ENCODE data around the gene SYTL3. TPM values are rescaled to one million over a fixed set of nuclear protein-coding genes. Genes with fewer than 3 reads are reported as not detected.

The SYTL3 gene
- total and polyA plus RNA-seq, 11 donors: 4.0 to 14.6 (median 8.2) TPM

- Histone ChIP-seq H3K4me1 (peaks cover 0 to 12% (median 4%) of the 10 kb centered on the region in 12 donors), H3K9me3 (no peaks in the 10 kb centered on the region), H3K27ac (no peak overlapping the region), H3K4me3 (no peak overlapping the region), H3K27me3 (no peaks in the 10 kb centered on the region), H3K36me3 (no peaks in the 10 kb centered on the region)
- TF ChIP-seq POLR2A (IDR thresholded peaks at IDR 0.05): no peak
- TF ChIP-seq, protein P1, sequence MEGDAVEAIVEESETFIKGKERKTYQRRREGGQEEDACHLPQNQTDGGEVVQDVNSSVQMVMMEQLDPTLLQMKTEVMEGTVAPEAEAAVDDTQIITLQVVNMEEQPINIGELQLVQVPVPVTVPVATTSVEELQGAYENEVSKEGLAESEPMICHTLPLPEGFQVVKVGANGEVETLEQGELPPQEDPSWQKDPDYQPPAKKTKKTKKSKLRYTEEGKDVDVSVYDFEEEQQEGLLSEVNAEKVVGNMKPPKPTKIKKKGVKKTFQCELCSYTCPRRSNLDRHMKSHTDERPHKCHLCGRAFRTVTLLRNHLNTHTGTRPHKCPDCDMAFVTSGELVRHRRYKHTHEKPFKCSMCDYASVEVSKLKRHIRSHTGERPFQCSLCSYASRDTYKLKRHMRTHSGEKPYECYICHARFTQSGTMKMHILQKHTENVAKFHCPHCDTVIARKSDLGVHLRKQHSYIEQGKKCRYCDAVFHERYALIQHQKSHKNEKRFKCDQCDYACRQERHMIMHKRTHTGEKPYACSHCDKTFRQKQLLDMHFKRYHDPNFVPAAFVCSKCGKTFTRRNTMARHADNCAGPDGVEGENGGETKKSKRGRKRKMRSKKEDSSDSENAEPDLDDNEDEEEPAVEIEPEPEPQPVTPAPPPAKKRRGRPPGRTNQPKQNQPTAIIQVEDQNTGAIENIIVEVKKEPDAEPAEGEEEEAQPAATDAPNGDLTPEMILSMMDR (IDR thresholded peaks at IDR 0.05): no peak
- WGBS, 4 donors: 87 to 96% (median 94%) methylated on average over 9 of the region's 9 CpGs
- ATAC-seq: no peak
- intact Hi-C loops (cut with DNase I): no loop called here
- no peak for DNase-seq
Measured at GRCh38 chr6:158753811-158754210, 104.0 kb downstream of the SYTL3 start.

DNA sequence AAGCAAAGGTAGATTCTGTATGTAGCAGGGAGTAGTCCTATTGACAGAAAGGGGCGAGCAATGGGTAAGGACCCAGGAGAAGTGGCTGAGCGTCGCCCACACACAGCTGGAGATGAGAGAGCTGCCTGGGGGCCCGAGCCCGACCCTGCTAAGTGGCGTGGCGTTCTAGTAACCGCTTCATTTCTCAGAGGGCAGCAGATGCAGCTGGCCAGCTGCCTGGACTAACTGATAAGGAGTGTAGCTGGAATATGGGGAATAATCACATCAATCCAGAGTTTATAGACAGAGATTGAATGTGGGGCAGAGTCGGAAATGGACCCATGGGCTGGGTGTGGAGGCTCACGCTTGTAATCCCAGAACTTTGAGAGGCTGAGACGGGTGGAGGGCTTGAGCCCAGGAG is 104.9 kb downstream of the SYTL3 start:
- ATAC-seq (no peak), DNase-seq (no peak)
- intact Hi-C loops (cut with DNase I): no loop called here
- WGBS, 4 donors: 56 to 72% (median 67%) methylated on average over 11 of the region's 11 CpGs
- TF ChIP-seq, protein P1 (IDR thresholded peaks at IDR 0.05): no peak
- TF ChIP-seq POLR2A (IDR thresholded peaks at IDR 0.05): no peak
- H3K4me1 ChIP-seq: peaks cover 0 to 12% (median 4%) of the 10 kb centered on the region in 12 donors
- H3K36me3 ChIP-seq: no peaks in the 10 kb centered on the region
- H3K27ac ChIP-seq: no peak overlapping the region
- H3K27me3 ChIP-seq: no peaks in the 10 kb centered on the region
- no peaks in the 10 kb centered on the region for H3K9me3 ChIP-seq
- no peak overlapping the region for H3K4me3 ChIP-seq

GRCh38 chr6:158755636-158756035 is 105.8 kb downstream of the SYTL3 start:
- WGBS, 4 donors: 94 to 97% (median 96%) methylated on average over 13 of the region's 13 CpGs
- H3K27me3 ChIP-seq: no peaks in the 10 kb centered on the region
- intact Hi-C loops (cut with DNase I): no loop called here
- no peak overlapping the region for H3K27ac ChIP-seq
- no peak overlapping the region for H3K4me3 ChIP-seq
- ATAC-seq (no peak), DNase-seq (no peak)
- H3K36me3 ChIP-seq: no peaks in the 10 kb centered on the region
- H3K4me1 ChIP-seq: peaks cover 0 to 12% (median 4%) of the 10 kb centered on the region in 12 donors
- no peaks in the 10 kb centered on the region for H3K9me3 ChIP-seq
- TF ChIP-seq, protein P1 (IDR thresholded peaks at IDR 0.05): no peak
- TF ChIP-seq POLR2A (IDR thresholded peaks at IDR 0.05): no peak

- no peaks in the 10 kb centered on the region for H3K27me3 ChIP-seq
- peaks cover 0 to 12% (median 4%) of the 10 kb centered on the region in 12 donors for H3K4me1 ChIP-seq
- intact Hi-C loops (cut with DNase I): no loop called here
- no peak overlapping the region for H3K4me3 ChIP-seq
- ATAC-seq: no peak
- TF ChIP-seq POLR2A (IDR thresholded peaks at IDR 0.05): no peak
- TF ChIP-seq, protein P1 (IDR thresholded peaks at IDR 0.05): no peak
- H3K27ac ChIP-seq: no peak overlapping the region
- H3K36me3 ChIP-seq: no peaks in the 10 kb centered on the region
- no peaks in the 10 kb centered on the region for H3K9me3 ChIP-seq
- 79 to 89% (median 83%) methylated on average over 8 to 9 of the region's 9 CpGs for WGBS, 4 donors
- DNase-seq: no peak
Measured at GRCh38 chr6:158756126-158756525, 106.3 kb downstream of the SYTL3 start.
